GM19238 (cell line): ENCODE results near the gene HIVEP1.
A peak's percentile ranks its signal among the peaks of the same experiment; 100 is the strongest.

Experiments used
- DNase-seq: peaks from one replicate; pipeline ENCODE4 v3.0.0; 2011; ENCODE audit warnings: low spot score; ENCODE audit not compliant: insufficient read length

Gene HIVEP1

DNA sequence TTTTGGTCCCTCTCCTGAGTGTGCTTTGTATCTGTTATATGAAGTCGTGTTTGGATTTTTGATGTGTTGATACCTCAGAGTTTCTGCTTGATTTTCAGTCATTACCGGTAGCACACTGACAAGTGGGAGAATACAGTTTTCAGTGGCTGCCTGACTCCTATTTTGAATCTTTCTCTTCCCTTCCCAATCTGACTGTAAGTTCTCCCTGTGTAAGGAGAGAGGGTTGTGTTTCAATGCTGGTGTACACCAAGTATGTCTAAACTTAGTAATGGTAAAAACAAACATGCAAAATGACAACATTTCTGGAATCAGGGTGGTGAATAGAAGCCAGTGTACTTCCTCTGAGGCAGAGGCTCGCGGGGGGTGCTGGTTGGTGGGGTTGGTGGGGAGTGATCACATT, 103.4 kb downstream of the HIVEP1 start:
- no peak for DNase-seq

DNA sequence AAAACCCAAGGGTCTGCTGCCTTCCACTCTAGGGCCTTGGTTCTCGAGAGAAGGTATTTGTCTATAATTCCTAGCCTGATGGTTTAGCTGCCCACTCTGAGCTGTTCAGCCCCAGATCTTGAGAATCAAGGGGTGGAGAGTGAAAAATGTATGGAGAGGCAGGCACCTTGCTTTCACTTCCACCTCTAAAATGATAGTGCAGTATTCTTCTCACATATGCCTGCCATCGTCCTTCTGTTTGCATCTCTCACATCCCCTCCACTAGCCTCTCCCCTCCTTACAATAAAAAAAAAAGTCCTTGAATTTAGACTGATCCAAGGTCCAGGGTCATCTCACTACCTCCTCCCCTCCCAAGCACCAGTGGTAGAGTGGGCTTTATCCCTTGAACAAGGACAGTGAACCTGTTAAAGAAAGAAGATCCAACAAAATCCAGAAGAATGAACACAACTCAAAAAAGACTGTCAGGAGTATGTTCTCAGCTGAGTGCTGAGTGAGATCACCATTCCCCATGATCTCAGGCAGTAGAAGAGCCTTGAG, 104.2 kb downstream of the HIVEP1 start:
- no peak for DNase-seq

DNA sequence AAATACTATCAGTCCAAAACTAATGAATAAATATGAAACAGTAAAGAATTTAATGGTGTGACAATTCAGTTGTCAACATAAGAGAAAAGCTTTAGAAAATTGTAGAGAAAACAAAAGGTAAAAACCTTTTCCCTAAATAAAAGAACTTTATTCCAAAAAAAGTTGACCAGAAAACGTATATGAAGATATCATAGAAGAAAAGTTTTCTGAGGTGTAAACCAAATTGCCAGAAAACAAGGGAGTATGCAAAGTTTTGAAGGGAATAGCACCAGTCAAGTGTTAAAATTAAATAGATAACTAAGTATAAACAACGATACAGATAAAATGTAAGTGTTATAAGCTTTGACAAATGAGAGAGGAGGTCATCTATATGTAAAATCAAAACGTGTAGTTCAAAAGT, 104.9 kb downstream of the HIVEP1 start:
- no peak for DNase-seq

DNA sequence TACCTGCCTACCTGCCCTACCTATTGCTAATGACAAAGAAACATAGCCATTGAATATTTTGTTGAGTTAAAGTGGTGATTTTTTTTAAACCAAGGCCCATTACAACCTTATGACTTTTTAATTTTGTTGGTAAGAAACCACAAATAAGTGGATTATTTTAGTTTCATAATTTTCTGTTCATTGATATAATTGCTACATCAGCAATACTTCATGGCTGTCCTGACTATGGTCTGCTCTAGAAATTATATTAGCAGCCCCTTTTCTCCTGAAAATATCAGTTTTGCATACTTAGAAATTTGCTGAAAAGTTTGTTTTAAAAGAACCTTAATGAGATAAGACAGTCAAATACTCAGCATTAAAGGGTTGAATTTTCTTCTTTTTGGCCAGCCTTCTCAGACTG, 106.5 kb downstream of the HIVEP1 start:
- DNase-seq: no peak

DNA sequence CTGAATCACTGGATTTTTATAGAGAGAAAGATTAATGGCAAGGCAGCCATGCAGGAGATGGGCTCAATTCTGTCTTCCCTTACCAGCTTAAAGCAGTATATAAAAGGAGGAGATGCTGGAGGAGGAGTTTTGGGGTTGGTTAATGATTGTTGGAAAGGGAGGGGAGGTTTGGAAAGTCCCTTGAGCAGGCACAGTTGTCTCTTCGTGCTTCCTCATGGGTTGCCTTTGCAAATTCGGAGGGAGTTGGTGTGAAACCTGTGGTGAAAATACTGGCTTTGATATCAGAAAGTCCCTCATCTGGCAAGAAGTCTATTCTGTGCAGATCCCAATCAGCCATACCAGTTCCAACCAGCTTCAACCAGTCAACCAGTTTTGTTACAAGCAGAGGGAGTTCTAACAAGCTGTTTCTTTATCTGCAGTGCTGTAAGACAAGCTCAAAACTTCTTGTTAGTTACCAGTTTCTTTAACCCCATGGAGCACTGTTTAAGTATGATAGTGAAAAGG, 107.0 kb downstream of the HIVEP1 start:
- peak; percentile 36 for DNase-seq

DNA sequence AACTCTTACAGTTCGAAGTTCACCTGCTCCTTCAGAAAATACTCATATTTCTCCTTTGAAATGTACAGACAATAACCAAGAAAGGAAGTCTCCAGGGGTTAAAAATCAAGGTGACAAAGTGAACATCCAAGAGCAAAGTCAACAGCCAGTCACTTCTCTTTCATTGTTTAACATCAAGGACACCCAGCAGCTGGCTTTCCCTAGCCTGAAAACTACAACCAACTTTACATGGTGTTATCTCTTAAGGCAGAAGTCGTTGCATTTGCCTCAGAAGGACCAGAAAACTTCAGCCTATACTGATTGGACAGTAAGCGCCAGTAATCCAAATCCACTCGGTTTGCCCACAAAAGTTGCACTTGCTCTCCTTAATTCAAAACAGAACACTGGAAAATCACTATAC, 113.3 kb downstream of the HIVEP1 start:
- no peak for DNase-seq

DNA sequence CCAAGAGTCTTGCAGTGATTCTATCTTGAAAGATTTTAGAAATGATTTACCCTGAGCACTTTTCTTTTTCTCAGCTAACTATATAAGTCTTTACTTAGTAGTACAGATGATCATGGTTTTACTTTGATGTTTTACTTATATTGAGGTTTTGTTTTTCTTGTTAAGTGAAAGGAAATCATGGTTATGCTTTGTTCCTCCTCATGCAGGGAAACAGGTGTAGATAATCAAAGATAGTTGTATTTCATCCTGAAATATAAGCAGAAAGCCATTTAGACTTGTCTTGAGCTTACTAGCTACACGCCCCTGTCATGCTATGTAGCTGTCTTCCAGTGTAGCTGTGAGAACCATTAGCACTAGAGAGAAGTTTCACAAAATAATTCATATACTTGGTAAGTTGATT, 113.9 kb downstream of the HIVEP1 start:
- no peak for DNase-seq

DNA sequence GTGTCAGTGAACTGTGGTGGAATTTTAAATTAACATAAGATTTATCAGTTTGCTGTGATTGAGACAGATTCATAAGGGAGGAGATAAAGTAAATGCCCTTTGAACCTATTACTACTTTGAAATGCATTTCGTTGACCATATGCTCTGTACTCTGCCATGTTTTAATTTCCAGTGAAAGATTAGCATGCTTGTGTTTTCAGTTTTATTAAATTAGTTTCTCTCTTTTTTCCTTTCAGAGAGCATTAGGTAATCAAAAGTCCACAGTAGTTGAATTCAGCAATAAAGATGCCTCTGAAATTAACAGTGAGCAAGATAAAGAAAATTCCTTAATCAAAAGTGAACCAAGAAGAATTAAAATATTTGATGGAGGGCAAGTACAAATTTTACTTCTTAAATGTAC, 117.4 kb downstream of the HIVEP1 start:
- DNase-seq: no peak

DNA sequence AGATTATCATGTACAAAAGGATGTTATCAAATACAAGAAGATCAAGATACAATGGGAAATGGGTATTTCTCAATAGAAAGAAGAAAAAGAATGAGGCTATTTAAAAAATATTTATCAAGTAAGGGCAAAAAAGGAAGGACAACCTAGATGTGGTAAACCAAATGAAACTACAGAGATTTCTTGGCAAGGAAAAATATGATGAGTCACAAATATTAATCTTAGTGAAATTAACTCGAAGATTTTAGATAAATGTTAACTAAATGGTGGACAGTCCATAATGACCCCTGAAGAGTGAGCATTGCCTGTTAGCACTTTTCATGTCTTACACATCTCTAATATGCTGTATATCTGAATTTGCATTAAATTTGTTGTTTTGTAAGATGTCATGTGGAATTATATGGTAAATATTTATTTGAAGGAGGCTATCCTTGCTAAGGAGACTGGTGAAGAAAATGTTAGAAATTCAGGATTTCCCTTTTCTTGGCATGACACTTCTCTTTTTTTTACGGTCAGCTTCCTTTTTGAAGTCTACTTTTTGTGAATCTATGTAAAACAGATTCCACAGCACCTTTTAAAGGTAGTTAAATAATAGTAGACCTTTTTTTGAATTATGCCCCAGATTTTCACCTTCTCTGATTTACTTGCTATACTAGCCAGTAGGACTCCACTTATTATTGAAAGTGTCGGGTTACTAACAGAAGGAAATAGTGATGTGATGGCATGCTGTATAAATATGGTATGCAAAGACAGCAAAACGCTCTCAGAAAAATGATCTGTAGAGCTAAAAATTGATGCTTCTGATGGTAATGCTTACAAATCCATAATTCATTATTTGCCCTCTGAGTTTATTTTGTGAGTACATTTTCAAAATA, 120.5 kb downstream of the HIVEP1 start:
- no peak for DNase-seq

DNA sequence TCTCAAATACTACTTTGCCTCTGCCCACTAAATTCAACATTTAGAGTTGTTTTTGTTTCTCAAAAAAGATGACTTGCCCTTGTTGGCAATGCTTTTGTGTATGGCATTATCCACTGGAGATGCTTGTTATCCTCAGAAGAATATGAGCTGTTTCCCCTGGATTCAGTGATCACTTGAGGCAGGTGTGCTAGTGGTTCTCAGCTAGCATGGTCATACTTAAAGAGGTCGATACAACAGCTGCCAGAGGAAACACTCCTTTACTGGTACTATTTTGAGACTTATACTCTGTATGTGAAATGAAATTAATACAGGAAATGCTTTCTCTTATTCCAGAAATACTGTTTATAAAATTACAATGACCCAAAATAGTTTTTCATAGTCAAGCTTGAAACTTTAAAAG, 122.5 kb downstream of the HIVEP1 start:
- no peak for DNase-seq

DNA sequence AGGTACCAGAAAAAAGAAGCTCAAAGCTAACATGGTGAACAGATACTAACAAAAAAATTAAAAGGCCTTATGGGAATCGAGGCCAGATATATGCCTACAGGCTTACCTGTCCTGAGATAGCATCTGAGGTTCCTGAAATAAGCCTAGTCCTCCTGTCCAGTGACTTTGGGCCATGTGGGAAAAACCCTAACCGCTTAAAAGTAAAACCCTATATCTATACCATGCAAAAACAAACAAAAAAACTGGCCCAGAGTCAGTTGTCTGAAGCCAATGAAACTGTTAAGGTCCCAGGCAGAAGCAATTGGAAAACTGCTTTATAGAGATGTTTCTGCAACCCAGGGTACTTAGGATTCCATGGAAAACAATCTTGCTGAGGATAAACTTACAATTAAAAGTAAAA, 122.9 kb downstream of the HIVEP1 start:
- DNase-seq: no peak

DNA sequence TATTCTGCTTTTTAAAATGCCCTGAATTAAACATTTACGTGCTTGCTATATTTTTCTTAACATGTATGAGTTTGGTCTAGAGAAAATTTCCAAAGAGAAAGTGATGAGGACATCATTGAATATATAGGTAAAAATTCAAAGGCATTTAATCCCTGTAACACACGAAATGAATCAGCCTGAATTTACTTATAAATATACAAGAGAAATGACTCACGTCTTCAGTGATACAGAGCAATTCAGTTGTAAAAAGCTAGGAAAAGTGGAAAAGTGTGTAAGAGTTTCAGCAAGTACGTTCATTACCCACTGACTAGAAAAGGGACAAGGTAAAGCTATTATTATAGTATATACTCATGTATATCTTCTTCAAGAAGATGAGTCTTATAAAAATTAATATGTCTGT, 124.8 kb downstream of the HIVEP1 start:
- DNase-seq: no peak

DNA sequence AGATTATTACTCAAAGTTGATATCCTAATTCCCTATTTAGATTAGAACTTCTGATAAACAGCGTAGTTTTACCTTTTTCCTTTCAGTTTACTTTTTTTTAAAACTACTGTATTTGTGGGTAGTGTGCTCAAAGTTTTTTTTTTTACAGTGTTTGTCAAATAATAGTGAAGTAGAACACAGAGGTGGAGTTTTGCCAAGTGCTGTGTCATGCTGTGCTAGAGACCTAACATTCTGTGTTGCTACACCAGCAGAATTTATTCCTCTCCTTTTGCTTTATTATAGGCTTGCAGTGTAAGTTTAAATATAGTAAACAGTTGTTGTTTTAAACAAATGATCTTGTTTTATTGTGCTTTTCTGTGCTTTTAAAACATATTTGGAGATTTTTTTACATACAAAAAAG, 125.4 kb downstream of the HIVEP1 start:
- no peak for DNase-seq

DNA sequence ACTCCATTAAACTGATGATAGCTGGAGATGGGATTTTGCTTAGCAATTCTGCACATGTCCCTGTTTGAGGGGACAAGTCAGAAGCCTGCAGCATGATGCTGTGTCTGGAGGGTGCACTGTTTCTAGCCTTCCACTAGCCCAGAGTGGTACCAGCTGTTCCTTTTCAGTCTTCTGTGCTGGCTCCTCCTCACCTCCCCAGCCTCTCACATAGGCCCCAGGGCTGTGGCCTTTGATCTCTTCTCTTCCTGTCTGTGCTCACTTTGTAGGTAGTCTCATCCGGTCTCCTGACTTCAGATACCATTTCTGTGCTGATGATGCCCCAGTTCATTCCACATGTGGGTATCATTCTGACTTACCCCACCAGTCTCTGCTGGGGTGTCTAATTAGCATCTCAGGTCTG, 126.3 kb downstream of the HIVEP1 start:
- DNase-seq: no peak

DNA sequence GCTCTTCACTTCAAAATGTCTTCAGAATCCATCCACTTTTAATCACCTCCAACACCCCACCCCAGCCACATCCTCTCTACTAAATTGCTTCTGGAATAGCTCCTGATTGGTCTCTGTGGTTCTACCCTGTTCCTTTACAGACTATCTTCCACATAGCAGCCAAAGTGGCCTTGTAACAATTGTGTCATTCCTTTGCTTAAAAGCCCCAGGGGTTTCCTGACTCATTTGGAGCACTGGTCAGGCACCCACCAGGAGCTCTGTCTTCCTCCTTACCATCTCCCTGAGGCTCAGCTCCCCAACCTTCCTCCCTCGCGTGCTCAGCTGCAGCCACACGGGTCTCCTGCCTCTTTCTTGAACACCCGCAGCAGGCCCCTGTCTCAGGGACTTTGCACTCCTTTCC, 126.8 kb downstream of the HIVEP1 start:
- DNase-seq: no peak

DNA sequence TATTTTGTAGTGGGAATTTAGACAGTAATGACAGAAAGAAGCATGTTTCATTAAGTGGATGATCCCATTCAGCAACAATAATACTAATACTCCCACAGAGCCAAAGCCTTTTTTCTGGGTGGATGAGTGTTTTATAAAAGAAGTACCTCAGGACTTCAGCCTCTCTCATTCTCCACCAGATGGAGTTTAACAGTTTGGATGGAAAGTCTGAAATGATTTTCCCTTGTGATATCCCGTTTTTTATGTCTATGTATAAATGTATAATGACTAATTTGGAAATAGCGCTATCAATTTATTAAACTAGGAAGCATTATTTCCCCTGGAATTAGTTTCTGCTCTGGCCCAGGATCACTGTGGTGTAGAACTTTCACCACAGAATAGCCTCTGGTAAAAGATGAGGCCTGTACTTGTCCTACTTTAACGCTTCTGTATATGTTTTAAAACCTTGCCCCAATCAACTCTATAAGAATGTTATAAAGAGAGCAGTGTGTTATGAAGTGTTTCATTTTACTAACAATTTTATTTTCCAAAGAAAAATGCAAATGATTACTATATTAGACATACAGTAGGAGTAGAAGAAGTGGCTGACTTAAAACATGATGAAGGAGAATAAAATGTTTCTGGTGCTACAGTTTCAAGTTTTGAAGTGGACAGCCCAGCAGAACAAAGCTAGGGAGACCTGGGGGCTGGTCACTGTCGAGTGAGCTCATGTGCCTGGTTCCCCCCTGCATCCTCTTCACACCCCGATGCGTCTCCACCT, 135.6 kb downstream of the HIVEP1 start:
- DNase-seq: no peak

DNA sequence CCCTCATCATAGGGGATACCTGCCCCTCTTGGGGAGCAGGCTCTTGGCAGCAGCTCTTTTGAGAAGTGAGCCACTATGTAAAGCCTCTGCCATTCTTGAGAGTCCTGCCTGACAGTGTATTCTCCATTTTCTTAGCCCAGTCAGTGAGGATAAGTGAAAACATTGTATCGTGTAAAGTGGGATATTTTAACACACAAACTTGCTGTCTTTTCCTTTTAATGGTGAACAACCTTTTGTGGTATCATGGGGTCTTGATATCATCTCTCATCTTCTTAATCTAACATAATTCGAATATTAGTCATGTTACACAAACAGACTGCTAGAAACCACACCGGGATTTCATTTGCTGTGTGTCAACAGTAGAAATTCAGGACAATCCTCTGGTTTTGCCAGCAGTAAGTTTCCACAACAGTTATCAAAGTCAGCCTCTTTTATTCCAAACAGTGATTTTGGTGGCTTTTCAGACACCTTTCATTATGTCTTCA, 136.2 kb downstream of the HIVEP1 start:
- DNase-seq: no peak

DNA sequence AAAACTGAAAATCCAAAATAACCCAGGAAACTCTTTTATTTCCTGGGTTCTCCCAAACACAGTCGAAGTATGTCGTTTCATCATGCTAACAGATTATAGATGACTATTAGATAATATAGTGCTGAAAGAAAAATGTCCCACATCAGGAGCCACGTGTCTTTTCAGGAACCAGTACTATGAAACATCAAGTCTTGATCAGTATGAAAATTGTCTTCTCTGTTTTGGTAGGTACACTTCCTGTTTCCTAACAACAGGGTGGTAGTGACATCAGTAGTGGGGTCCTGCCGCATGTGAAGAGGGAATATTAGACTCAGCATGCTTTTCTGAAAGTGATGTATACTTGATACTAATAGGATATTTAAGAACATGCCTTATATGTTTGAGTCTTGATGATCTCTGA, 136.7 kb downstream of the HIVEP1 start:
- no peak for DNase-seq

DNA sequence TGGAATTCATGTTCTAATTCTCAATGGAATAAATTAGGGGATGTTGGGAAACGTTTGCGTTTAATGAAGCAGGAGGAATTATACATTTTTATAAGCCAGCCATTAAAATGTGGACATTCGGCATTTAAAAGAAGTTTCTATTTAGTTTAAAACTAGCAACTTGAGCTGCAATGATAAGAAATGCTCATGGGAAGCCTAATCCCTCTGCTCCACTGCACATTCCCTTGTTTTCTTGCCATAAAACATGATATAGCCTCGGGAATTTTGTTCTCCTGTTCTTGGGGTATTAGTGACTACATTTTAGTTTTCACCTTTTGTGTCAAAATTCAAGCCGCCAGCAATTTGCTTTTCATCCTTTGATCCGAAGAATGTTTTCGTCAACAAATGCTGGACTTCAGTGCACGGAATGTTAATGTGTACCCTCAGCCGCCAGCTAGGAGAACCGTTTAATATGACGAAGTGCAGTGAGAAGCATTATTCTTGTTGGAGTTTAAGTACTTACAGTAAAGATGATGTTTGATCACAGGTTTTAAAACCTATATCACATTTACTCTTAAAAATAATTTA, 137.9 kb downstream of the HIVEP1 start:
- DNase-seq: no peak

DNA sequence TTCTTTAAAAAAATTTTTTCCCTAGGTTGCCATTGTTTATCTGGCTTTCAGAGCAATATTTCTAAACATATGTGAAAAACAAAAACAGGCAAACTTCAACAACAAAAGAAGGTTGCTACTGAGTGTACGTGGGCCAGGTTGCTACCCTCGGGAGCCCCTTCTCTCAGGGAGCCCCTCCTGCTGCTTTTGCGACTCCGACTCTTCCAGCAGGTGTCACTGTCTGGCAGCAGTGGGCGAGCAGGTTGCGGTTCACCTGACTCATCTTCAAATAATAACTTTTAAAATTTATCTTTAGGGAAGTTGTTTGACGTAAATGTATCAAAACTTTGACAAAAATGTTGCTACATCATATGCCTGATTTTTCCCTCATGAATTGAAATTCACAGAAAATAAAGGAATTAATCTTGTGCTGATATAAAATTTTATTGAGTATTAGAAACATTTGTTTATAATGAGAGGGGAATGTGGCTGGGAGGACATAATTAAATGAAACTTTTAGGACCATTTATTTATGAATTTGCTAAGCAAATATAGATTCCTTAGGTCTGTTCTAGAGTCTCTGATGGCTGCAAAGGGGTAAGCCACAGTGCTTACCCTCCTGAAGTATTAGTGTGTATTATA, 138.8 kb downstream of the HIVEP1 start:
- DNase-seq: no peak

DNA sequence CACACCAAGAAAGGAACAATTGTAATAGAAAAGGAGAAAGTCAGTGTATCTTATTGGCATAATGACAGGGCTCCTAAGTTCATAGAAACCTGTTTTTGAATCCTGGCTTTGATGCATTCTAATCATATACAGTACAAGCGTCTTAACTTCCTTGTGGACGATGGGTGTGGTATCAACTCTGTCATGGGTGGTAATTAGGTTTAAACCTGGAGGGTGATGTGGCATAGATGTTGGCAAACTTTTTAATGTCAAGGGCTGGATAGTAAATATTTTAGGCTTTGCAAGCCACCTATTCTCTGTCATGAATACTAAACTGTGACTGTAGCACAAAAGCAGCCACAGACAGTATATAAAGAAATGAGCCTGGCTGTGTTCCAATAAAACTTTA, 139.3 kb downstream of the HIVEP1 start:
- DNase-seq: no peak
